Measurements from ENCODE around the gene KCNQ4.

Gene KCNQ4

GRCh38 chr1:40820251-40820797 is 36.7 kb downstream of the KCNQ4 start:
- DNase-seq (ENCODE audit: low read depth in 2 of 2): no peak

DNA sequence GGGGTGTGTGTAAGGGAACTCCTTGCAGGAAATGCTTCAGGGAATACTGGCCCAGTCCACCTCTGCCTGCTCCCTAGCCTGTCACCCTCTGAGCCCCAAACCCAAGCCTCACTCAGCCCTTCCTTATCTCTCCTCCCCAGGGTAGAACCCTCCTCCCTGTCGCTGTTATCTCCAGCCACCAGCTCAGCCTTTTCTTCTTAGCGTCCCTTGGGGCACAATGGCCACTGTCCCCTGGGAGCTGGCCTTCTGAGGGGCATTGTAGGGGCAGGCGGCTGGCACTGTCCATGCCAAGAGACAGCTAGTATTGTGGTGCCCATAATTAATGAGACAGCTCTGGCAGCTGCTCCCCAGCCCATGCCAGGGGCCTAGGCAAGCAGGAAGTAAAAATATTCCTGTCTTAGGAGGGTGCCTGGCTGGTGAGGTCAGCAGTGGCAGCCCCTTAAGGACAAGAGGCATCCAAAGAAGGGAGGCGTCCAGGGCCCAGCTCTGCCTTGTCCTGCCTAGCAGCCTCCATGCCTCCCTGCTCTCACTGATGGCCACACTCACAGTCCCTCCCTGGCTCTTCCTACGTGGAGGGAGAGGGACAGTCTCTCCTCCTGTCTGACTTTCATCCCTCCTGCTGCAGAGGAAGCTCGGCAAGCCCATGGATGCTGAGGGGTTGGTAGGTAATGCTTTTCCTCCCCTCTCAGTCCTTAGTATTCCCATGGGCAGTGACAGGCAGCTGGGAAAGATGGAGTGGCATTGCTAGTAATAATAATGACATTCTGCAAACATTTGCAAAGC is 37.5 kb downstream of the KCNQ4 start:
- DNase-seq (ENCODE audit: low read depth in 2 of 2): no peak

DNA sequence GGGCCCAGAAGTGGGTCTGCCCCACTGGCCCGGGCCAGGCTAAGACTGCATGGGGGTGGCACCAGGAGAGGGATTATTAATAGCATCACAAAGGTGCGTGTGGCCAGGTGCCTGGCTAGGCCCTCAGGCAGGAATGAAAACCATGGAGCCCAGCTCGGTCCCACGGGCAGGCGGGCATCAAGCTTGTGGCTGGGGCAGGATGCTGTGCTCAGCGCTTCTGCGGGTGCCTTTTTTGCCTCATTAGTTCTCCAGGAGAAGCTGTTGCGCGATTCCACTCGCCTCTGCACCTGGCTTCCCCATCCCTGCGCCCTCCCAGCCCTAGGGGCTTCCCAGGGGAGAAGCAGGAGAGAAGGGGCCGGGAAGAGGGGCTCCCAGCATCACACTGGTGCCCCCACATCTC is 39.3 kb downstream of the KCNQ4 start:
- DNase-seq (ENCODE audit: low read depth in 2 of 2): no peak

- no peak for DNase-seq (ENCODE audit: low read depth in 2 of 2)
These were observed 39.8 kb downstream of the KCNQ4 start for GRCh38 chr1:40823345-40823744.

- DNase-seq (ENCODE audit: low read depth in 2 of 2): no peak
These were observed 40.4 kb downstream of the KCNQ4 start for GRCh38 chr1:40823983-40824382.

- no peak for DNase-seq (ENCODE audit: low read depth in 2 of 2)
These were observed 41.2 kb downstream of the KCNQ4 start for GRCh38 chr1:40824591-40825434.

- no peak for DNase-seq (ENCODE audit: low read depth in 2 of 2)
These were observed 41.8 kb downstream of the KCNQ4 start for GRCh38 chr1:40825435-40825788.

- no peak for DNase-seq (ENCODE audit: low read depth in 2 of 2)
These were observed 42.4 kb downstream of the KCNQ4 start for GRCh38 chr1:40825996-40826395.

DNA sequence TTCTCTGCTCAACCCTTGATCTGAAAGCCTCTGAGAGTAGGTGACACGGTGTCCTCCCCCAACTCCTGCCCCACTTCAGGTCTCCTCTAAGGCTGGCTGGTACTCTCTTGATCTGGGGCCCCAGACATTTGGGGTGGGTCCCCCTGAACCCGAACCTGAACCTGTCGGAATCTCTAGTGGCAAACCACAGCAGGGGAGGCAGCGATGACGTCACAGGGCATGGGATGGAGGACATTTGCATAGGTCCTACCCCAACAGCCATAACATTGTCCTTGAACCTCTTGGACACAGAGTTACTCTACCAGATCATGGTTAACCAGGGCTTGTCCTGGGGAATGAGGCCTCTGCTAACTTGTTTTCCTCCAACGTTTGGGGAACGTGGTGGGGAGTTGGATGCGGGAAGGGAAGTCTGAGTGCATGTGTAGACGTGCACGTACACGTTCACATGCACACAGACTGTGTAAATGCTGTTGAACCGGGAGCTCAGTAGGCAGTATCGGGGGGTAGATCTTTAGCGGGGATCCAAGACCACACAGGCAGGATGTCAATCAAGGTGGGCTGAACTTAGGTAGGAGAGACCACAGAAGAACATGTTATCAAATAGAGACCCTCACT is 46.2 kb downstream of the KCNQ4 start:
- DNase-seq (ENCODE audit: low read depth in 2 of 2): no peak

GRCh38 chr1:40830419-40830943 is 46.9 kb downstream of the KCNQ4 start:
- no peak for DNase-seq (ENCODE audit: low read depth in 2 of 2)

- no peak for DNase-seq (ENCODE audit: low read depth in 2 of 2)
These were observed 47.6 kb downstream of the KCNQ4 start for GRCh38 chr1:40831001-40831732.

DNA sequence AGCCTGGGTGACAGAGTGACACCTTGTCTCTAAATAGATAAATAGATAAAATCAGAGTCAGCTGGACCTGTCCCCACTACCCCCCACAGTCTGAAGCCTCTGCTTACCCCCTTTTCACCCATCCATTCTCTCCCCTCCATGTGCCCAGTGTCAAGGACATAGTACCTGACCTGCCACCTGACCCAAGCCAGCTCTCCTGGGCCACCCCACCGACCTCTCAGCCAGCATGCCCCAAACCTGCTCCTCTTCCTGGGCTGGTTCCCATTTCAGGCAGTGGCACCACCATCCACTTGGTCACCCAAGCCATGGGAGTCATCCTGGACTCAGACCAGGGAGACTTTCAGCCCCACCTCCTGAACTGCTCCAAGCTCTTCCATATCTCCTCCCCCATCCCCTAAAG is 50.4 kb downstream of the KCNQ4 start:
- DNase-seq (ENCODE audit: low read depth in 2 of 2): no peak

GRCh38 chr1:40834968-40835545 is 51.5 kb downstream of the KCNQ4 start:
- no peak for DNase-seq (ENCODE audit: low read depth in 2 of 2)

DNA sequence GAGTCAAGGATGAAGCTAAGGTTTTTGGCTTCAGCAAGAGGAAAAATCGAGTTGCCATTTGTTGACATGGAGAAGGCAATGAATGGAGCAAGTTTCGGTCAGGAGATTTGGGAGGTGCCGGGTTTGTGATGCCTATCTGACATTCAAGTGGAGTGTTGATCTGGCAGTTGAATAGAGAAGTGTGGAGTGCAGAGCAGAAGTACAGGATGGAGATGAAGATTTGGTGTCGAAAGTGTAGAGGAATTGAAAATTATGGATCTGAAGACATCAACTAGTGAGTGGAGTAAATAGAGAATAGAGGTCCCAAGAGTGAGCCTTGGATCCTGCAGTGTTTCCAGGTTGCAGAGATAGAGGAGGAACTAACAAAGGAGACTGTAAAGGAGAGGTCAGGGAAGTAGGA is 52.7 kb downstream of the KCNQ4 start:
- DNase-seq (ENCODE audit: low read depth in 2 of 2): no peak

- DNase-seq (ENCODE audit: low read depth in 2 of 2): no peak
These were observed 54.0 kb downstream of the KCNQ4 start for GRCh38 chr1:40837601-40838000.

DNA sequence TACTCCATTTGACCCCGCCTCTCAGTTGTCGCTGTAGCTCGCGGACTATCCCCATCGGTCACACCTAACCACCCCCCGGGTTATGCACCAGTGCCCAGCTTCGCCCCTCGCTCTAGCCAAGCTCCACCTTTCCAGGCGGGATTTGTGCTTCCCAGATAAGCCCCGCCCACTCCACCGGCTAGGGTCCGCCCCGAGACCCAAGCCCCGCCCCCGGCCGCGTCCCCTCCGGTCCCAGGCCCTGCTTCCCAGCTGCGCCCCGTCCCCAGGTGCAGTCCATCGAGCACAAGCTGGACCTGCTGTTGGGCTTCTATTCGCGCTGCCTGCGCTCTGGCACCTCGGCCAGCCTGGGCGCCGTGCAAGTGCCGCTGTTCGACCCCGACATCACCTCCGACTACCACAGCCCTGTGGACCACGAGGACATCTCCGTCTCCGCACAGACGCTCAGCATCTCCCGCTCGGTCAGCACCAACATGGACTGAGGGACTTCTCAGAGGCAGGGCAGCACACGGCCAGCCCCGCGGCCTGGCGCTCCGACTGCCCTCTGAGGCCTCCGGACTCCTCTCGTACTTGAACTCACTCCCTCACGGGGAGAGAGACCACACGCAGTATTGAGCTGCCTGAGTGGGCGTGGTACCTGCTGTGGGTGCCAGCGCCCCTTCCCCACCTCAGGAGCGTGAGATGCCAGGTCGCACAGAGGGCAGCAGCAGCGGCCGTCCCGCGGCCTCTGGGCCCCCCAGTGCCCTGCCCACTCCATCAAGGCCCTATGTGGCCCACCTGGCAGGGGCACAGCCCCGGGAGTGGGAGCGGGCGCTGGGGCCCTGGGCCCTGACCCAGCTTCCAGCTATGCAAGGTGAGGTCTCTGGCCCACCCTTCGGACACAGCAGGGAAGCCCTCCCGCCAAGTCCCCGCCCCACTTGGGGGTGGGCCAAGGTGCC is 54.7 kb downstream of the KCNQ4 start:
- DNase-seq (ENCODE audit: low read depth in 2 of 2): no peak

DNA sequence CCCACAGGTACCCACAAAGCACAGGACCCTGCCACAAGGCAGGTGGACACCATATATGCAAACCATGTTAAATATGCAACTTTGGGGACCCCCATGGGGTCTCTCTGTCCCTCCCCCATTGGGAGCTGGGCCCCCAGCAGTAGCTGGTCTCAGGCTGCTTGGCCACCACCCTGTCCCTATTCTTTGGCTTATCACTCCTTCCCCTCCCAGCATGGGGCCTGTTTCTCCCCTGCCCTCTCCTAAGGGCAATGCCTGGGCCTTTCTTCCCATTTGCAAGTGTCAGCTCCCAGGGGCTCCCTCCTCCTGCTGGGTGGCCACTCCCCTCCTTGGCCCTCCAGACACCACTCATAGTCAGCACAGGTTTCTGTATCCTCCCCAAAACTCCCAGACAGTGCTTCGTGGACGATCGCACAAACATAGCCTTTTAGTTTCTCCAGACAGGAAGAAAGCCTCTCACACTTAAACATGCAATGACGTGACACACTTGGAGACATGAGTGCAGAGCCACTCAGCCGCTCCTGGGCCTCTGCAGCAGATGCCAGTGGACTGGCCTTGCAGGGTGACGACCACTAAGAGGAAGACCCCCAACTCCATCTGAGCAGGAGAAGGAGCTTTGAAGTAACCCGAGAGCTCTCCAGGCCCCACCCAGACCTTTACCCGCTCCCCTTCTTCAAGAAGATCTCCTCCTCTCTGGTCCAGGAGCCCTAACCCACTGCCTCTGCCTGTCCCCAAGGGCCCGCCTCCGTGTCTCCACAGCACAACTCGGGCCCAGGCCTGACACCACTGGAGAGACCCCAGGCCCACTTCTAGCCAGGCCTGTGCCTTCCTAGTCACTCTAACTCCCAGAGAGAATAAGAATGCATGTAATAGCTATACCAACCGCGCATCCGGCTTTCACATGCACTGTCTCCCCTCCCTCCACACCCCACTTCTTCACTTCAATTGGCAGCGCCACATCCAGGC is 55.7 kb downstream of the KCNQ4 start:
- no peak for DNase-seq (ENCODE audit: low read depth in 2 of 2)

- DNase-seq (ENCODE audit: low read depth in 2 of 2): no peak
These were observed 56.4 kb downstream of the KCNQ4 start for GRCh38 chr1:40839943-40840335.

Data from stimulated activated CD8-positive, alpha-beta memory T cell treated with anti-CD3 and anti-CD28 coated beads, Interleukin-2, amount 100 ng/mL, for 1 hour (primary cell).